GM13976 (cell line): ENCODE data around the gene TGFB3.

Experiments
- DNase-seq: peaks from one replicate; pipeline ENCODE4 v3.0.0; 2012; ENCODE audit warnings: low spot score
- CTCF ChIP-seq: IDR thresholded peaks from 2 replicates; pipeline ENCODE4 v1.5.1; 2012; ENCODE audit warnings: borderline replicate concordance, mild to moderate bottlenecking; ENCODE audit not compliant: insufficient read depth; ENCODE audit errors: extremely low read depth, missing control alignments, control extremely low read depth
- in situ Hi-C: fragments of 300-500 bp; cut with MboI; formaldehyde crosslinking; loops from one replicate; pipeline ENCODE4 v1.12.0; 2022; ENCODE audit warnings: low sequenced_read_pairs, mixed read lengths, inconsistent platforms; ENCODE audit not compliant: unreplicated experiment

The TGFB3 gene

GRCh38 chr14:76002383-76002782 is 20.6 kb upstream of the TGFB3 start:
- TF ChIP-seq CTCF = no peak
- DNase-seq = no peak
- in situ Hi-C loops = no loop called here

GRCh38 chr14:75999511-76000190 is 17.9 kb upstream of the TGFB3 start:
- in situ Hi-C loops = no loop called here
- no peak for DNase-seq
- no peak for TF ChIP-seq CTCF

GRCh38 chr14:75996488-75996887 is 14.7 kb upstream of the TGFB3 start:
- DNase-seq = no peak
- TF ChIP-seq CTCF = no peak
- in situ Hi-C loops = no loop called here

GRCh38 chr14:75995372-75996041 is 13.7 kb upstream of the TGFB3 start:
- TF ChIP-seq CTCF = no peak
- in situ Hi-C loops = no loop called here
- no peak for DNase-seq

- no peak for DNase-seq
- TF ChIP-seq CTCF = no peak
- in situ Hi-C loops = no loop called here
Observed at GRCh38 chr14:75993567-75994041, 11.8 kb upstream of the TGFB3 start.

GRCh38 chr14:75991753-75992152 is 10.0 kb upstream of the TGFB3 start:
- in situ Hi-C loops = no loop called here
- no peak for DNase-seq

More at GRCh38 chr14:75991753-75992152, 10.0 kb upstream of the TGFB3 start:
- TF ChIP-seq CTCF = no peak
